HG02610 (cell line): Measurements from ENCODE around the gene ITPRIPL2.
A peak's percentile ranks its signal among the peaks of the same experiment; 100 is the strongest.

ENCODE experiments used
- ATAC-seq: cut with Tn5 transposase; IDR thresholded peaks from one replicate; pipeline ENCODE4 v1.9.1; 2021; ENCODE audit warnings: mild to moderate bottlenecking, moderate library complexity; ENCODE audit not compliant: unreplicated experiment

ITPRIPL2 gene

DNA sequence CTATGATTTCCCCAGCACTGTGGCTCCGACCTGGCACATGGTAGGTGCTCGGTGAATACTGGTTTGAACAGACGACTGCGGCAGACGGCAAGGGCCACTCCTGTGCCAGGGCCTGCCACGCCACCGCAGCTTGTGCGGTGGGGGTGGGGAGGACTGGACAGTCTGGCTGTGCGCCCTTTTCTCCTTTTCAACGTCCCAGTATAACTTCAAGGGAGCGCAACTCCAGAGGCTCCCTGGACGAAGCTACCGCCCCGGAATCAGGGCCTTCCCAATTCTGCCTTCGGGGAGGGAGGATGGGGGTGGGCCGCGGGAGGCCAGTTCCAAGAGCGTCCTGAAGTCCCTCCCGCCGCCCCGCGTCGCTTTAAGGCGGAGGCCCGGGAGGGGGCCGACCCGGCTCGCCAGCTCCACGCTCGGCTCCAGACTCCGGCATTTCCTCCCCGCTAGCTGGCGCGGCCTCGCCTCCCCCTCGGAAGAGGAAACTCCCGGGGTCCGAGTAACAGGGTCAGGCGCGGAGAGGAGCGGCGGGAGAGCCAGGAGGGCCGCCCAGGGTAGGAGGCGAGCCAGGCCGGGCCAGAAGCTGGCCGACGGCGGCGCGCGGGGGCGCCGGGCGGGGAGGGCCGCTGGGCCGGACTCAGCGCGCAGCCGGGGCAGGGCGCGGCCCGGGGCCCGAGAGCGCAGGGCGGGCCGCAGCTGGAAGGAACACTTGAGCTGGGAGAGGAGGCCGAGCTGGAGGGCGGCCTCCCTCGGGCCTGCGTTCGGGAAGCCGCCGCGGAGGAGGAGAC lies at the start of gene ITPRIPL2:
Gene ITPRIPL2, plus strand, starts transcription at position 388 of the 782 bp plus-strand sequence. CDS start 498 bp downstream, outside the sequence.
- no peak for ATAC-seq

DNA sequence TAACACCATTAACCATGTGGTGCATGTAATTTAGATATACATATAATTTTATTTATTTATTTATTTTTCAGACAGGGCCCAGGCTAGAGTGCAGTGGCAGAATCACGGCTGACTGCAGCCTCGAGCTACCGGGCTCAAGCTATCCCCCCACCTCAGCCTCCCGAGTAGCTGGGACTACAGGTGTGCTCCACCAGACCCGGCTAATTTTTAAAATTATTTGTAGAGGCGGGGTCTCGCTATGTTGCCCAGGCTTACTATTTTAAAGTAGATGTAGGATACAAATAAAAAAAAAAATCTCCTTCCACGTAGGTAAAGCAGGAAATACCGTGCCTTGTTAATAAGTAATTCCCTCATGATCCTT lies 46.8 kb upstream of the ITPRIPL2 start:
- ATAC-seq = no peak

DNA sequence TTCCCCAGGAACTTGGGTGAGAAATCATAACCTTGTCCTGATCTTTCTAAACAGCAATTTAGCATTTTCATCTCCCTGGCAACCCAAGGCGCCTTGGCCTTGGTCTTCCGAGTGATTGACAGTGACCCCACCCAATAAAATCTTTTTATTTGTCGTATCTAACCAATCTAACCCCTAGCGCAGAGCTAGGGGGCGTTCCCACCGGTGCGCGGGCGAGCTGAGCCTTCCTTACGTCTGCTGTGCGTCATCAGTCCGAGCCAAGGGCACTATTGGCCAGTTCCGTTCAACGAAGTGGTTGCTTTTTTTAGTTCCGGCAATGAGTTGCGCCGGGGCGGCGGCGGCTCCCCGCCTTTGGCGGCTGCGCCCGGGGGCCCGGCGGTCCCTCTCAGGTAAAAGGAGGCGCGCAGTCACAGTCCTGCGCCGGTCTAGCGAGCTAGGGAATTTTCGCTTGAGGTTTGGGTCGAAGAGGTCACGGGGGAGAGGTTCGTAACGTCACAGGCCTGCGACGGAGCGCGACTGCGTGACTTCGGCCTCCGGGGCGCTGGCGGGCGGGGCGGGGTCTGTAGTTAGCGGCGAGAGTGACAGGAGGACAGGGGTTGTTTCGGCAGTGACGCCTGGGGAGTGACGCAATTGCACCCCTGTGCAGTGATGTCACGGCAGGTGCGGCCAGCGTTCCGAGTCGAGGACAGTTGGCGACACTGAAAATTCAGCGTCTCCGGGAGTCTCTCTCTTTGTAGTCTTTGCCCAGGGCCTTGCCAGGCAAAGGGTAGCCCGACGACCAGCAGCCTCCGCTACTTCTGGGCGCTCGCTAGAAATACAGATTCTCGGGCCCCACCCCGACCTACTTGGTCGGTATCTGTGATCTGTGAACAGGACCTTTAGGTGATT lies 46.2 kb upstream of the ITPRIPL2 start, which contains the start of gene COQ7:
Gene COQ7, plus strand, starts transcription at position 266 of the 888 bp plus-strand sequence. Its CDS starts 51 bp downstream, at position 317.
- peak; percentile 90 for ATAC-seq

DNA sequence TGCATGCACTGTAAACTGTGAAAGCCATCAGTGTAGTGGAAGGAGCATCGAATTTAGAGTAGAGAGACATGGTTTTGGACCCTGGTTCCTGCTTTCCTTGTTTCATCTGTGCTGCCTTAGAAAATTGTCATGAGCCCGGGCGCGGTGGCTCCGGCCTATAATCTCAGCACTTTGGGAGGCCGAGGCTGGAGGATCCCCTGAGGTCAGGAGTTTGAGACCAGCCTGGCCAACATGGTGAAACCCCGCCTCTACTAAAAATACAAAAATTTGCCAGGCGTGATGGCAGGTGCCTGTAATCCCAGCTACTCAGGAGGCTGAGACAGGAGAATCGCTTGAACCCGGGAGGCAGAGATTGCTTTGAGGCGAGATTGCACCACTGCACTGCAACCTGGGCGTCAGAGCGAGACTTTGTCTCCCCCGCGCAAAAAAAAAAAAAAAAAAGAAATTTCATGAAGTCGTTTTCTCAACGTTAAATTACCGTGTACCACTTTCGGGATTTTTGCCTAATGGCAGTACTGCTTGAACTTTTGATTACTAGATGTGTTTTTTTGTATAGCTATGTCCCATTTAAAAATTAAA lies 45.4 kb upstream of the ITPRIPL2 start:
- no peak for ATAC-seq

DNA sequence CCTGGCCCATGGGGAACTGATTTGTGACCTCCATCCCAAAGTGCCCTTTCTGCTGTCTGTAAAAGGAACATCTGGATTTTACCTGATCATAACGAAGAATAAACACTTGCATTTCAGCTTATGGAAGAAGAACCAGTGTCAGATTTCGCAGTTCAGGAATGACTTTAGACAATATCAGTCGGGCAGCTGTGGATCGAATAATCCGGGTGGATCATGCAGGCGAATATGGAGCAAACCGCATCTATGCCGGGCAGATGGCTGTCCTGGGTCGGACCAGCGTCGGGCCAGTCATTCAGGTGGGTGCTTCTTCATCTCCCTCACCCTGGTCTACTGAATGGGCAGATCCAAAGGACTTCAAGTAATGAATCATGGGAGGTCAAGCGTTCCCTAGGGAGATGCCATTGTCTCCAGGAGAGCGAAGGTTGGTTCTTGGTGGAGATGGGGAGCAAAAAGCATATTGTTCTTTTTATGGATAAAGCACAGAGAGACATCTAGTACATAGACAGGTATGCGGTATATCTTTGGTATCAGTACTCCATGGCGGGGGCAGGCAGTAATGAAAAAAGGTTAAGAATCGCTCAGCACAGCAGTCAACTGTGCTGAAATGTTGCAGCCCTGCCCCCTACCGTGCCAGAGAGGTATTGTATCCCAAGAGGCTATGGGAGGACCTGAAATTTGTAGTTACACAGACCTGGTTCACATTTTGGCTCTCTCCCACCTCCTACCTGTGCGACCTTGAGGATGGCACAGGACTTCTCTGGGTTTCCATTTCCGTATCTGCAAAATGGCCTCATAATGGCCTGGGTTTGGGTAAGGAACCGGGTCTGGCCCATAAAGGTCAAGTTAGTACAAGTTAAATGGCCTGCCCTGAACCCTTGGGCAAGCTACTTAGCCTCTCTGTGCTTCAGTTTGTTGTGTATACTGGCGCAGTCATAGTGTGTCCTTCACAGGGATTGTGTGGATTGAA lies 41.7 kb upstream of the ITPRIPL2 start:
- no peak for ATAC-seq

DNA sequence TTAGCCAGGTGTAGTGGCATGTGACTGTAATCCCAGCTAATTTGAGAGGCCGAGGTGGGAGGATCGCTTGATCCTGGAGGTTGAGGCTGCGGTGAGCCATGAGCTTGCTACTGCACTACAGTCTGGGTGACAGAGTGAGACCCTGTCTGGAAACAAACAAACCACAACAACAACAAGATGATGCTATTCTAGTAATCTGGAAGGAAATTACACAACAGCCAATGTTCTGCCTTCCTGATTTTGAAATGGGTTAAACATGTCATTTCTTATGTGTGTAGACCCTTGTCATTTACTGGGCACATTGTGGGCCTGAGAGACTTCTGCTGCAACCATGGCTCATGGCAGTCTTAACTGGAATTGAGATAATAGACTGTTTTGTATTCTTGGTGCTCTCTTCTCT lies 40.4 kb upstream of the ITPRIPL2 start:
- ATAC-seq = no peak

DNA sequence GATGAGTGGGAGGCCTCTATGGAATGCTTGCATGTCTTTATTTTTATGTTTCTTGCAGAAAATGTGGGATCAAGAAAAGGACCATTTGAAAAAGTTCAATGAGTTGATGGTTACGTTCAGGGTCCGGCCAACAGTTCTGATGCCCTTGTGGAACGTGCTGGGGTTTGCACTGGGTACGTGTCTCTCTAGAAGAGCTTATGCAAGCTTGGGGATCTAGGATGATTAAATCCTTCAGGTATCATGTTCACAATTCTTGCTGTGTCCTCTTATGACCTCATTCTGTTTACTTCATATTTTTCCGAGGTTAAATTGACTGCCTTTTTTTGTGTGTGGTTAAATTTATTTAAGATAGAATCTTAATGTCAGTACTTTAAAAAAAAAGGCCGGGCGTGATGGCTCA lies 39.9 kb upstream of the ITPRIPL2 start:
- ATAC-seq = no peak

DNA sequence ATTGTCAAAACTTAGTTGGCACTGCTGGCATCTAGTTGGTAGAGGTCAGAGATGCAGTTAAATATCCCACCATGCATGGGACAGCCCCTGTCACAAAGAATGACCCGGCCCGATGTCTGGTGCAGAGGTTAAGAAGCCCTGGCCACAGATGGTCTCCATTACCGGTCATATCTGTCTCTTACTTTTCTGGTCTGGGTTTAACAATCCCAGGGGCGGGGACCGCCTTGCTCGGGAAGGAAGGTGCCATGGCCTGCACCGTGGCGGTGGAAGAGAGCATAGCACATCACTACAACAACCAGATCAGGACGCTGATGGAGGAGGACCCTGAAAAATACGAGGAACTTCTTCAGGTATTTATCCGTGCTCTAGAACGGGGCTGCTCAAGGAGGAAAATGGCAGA lies 38.3 kb upstream of the ITPRIPL2 start:
- ATAC-seq = no peak

DNA sequence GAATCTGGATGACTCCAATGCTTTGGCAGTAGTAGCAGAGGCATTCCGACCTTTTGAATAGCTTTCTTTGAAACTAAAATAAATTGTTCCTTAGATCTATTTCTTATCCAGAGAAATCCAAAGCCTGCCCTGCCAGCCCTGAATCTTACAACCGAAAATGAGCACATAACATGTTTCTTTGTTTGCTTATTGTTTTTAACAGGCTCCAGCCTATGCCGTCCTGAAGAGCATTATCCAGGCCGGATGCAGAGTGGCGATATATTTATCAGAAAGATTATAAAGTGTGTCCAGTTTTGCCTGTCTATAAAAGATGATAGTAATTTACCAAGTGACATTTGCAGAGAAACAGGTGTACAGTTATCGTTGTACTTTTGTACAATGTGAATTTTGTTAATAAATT lies 35.9 kb upstream of the ITPRIPL2 start:
- no peak for ATAC-seq

DNA sequence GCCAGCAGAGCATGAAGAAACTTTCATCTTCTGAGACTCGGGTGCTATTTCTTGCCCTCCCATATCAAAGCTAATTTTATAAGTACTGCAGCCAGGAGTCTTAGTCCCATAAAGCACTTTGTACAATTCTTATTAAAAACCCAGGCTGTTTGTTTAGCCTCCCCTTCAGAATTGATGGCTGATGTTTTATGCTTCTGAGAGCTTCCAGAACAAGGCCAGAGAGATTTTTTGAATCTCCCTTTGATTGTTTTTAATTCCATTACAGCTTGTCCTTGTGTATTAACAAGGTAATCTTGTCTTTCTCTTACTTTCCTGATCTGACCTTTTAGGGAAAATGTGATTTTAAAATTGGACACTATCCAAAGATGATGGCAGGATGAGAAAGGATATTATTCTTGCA lies 30.1 kb upstream of the ITPRIPL2 start:
- no peak for ATAC-seq

DNA sequence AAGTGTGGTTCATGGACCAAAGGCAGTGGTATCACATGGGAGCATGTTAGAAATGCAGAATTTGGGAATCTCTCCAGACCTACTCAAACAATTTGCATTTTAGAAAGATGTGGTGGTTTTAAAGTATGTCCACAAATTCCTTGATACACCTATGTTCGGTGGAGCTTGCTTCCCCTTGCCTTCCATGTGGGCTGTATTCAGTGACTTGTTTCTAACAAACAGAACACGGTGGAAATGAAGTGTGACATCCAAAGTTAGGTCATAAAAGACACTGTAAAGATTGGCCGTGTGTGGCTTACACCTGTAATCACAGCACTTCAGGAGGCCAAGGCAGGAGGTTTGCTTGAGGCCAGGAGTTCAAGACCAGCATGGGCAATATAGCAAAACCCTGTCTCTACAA lies 29.6 kb upstream of the ITPRIPL2 start:
- no peak for ATAC-seq

DNA sequence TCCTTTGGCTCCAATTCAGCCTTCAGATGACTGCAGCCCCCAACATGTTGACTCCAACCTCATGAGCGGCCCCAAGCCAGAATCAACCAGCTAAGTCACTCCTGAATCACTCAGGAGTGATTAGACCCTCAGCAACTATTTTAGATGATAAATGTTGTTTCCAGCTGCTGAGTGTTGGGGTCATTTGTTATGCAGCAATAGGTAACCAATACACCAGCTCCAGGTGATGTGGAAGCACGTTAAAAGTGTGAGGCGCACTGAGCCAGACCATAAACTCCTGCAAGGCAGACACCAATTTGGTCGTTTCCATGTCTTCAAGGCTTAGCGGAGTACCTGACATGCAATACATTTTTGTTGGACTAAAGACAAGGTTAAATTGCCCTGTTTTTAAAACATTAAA lies 28.9 kb upstream of the ITPRIPL2 start:
- ATAC-seq = no peak

DNA sequence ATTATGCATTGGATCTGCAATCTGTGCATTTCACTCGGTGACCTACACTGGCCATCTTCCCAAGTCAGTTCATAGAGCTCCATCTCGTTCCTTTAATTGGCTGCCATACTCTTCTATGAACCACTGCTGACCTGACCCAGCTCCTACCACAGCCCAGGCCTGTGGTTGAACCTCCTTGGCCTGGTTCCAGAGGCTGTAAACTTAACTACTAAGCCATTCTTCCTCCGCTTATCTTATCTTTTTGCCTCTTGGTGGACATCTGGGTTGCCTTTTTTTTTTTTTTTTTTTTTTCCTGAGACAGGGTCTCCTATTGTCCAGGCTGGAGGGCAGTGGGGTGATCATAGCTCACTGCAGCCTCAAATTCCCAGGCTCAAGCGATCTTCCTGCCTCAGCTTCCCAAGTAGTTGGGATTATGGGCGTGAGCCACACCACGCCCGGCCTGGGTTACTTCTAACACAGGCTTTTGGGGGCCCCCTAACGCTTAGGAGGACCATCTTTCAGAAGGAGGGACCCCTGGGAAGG lies 28.0 kb upstream of the ITPRIPL2 start:
- no peak for ATAC-seq

DNA sequence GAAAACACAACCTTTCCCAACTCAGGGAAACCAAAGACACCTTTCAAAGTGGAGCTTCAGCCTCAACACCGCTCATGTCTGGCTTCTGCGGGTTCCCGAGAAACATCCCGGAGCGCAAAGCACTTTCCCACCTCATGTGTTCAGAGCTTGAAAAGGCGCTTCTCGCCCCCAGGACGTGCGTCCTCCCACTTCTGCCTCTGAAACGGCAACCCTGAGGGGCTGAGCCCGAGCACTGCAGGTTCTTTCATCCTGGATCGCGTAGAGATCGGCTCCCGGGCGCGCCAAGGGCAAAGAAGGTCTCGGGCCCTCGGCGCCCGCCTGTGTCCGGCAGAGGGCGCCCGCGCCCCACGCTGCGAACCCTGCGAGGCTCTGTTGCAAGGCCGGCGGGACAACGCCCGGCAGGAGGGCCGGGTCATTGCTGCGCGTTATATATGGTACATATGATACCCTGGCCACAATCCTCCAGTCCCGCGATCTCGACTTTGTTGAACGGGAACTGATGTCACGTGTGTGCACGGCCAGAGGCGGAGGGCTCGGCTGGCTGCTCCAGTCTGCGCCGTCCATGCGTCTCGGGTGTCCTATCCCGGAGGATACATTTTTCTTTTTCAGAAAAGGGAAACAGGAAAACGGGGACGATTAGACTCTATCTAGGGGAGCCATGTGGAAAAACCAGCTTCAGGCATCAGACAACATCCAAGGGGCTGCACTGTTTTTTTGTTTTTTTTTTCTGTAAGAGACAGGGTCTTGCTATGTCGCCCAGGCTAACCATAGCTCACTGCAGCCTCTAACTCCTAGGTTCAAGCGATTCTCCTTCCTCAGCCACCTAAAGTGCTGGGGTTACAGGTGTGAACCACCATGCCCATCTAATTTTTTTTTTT lies 27.2 kb upstream of the ITPRIPL2 start:
- ATAC-seq = no peak

DNA sequence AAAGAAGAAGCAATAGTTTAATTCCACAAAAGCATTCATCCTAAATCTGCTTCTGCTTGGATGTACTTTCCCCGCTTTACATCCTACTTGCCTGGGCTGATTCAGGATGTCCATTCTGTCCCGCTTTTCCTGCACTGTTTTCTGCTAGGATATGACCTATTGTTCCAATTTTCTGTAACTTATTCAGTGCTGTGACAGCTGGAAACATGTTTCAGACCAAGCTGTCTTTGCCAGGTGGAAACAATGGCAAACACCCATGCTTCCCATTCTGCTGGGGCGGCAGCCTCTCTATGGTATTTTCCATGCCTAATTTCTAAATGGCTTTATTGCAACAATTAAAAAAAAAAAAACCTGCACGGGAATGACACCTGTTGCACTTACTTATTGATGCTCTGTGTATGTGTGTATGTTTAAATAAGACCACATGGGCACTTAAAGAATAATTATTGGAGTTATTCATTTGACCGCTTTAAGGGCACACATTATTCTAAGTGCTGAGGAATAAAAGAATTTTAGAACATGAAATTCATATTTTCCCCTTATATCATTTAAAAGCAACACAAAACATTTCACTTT lies 25.3 kb upstream of the ITPRIPL2 start:
- ATAC-seq = no peak

DNA sequence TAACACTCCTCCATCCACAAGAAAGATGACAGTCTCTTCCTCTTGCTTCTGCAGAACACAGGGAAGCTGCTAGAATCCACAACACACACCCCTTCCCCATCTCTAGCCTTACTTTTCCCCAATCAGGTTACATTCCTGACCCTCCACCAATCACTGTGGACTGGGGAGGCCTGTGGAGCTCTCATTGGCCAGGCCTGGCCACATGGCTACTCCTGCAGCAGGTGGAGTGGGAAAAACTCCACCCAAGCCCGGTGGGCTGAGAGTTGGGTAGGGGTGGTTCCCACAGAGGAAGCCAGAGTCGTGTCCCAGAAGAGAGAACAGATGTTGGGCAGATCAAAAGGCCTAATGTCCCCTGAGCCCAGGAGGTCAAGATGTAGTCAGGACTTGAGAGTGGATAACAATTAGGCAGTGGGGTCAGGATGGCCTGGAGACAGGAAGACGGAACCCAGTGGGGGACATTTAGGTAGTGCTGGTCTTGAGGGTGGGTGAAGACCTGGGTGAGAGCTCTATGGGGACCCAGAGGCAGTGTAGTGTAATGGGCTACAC lies 24.3 kb upstream of the ITPRIPL2 start:
- ATAC-seq = no peak

DNA sequence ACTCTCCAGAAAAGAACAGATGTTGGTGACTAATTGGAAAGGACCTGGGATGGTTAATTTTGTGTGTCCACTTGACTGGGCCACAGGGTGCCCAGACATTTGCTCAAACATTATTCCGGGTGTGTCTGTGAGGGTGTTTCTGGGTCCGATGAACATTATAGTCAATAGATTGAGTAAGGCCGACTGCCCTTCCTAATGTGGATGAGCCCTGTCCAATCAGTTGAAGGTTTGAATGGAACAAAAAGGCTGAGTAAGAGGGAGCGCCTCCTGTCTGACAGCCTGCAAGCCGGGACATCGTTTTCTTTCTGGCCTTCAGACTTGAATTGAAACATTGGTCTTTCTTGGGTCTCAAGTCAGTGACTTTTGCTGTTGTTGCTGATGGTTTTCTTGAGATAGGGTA lies 22.8 kb upstream of the ITPRIPL2 start:
- ATAC-seq = no peak

DNA sequence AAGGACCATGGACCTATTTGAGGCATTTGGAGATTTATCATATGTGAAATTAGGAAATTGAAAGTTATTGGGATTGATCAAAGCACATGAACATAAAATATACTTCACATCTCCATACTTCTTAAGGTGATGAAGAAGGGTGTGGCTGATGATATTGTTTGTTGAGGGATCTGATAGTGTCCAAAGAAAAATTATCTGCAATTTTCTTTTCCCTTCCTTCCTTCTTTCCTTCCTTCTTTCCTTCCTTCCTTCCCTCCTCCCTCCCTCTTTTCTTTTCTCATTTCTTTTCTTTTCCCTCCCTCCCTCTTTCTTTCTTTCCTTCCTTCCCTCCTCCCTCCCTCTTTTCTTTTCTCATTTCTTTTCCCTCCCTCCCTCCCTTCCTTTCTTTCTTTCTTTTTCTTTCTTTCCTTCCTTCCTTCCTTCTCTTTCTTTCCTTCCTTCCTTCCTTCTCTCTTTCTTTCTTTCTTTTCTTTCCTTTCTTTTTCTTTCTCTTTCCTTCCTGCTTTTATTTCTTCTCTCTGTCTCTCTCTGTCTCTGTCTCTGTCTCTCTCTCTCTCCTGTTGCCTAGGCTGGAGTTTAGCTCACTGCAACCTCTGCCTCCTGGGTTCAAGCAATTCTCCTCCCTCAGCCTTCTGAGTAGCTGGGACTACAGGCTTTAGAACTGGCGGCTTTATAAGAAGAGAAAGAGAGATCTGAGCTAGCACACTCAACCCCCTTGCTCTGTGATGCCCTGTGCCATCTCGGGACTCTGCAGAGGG lies 20.9 kb upstream of the ITPRIPL2 start:
- ATAC-seq = no peak
